T47D (cell line): ENCODE measurements around the gene ARMC3.

Experiments used
- DNase-seq, 2 experiments: peaks; one replicate each; pipeline versions ENCODE4 v3.0.0 to v3.0.0-alpha.2; 2011 to 2012; ENCODE audit warnings: low read depth in 1 of 2, low spot score in 1 of 2
- JUND ChIP-seq: IDR thresholded peaks from 2 replicates; pipeline ENCODE4 v1.6.1; 2012; ENCODE audit warnings: low read depth
- in situ Hi-C: cut with HindIII; loops from 2 replicates; pipeline ENCODE4 v1.10.0; 2016; ENCODE audit warnings: low sequenced_read_pairs, low pct_unique_long_range_greater_than_20kb

Gene ARMC3

GRCh38 chr10:23016636-23017035, 88.8 kb downstream of the ARMC3 start:
- DNase-seq: no peak
- TF ChIP-seq JUND: no peak
- in situ Hi-C loops: no loop called here

- in situ Hi-C loops: no loop called here
- no peak for DNase-seq
- TF ChIP-seq JUND: no peak
Observed at GRCh38 chr10:23019633-23020032, 91.8 kb downstream of the ARMC3 start.

GRCh38 chr10:23021430-23021829, 93.6 kb downstream of the ARMC3 start:
- no peak for TF ChIP-seq JUND

GRCh38 chr10:23024002-23024401, 96.1 kb downstream of the ARMC3 start:
- DNase-seq: no peak
- in situ Hi-C loops: no loop called here
- TF ChIP-seq JUND: no peak

More at GRCh38 chr10:23021430-23021829, 93.6 kb downstream of the ARMC3 start:
- in situ Hi-C loops: no loop called here
- DNase-seq: no peak

- no peak for DNase-seq
- no peak for TF ChIP-seq JUND
- in situ Hi-C loops: no loop called here
Observed at GRCh38 chr10:23031318-23031717, 103.5 kb downstream of the ARMC3 start.

- DNase-seq: no peak
- TF ChIP-seq JUND: no peak
- in situ Hi-C loops: no loop called here
Observed at GRCh38 chr10:23034790-23035189, 106.9 kb downstream of the ARMC3 start.

GRCh38 chr10:23035569-23035968, 107.7 kb downstream of the ARMC3 start:
- no peak for TF ChIP-seq JUND
- in situ Hi-C loops: no loop called here
- DNase-seq: peak in 1 of 2 experiments; percentile 27

GRCh38 chr10:23037152-23037551, 109.3 kb downstream of the ARMC3 start:
- DNase-seq: no peak
- in situ Hi-C loops: no loop called here
- TF ChIP-seq JUND: no peak

GRCh38 chr10:23037561-23037960, 109.7 kb downstream of the ARMC3 start:
- no peak for DNase-seq
- no peak for TF ChIP-seq JUND
- in situ Hi-C loops: no loop called here

GRCh38 chr10:23038172-23038571, 110.3 kb downstream of the ARMC3 start:
- no peak for TF ChIP-seq JUND
- no peak for DNase-seq
- in situ Hi-C loops: no loop called here

GRCh38 chr10:23040002-23040401, 112.1 kb downstream of the ARMC3 start:
- in situ Hi-C loops: no loop called here
- DNase-seq: no peak
- TF ChIP-seq JUND: no peak

- TF ChIP-seq JUND: no peak
- in situ Hi-C loops: no loop called here
- DNase-seq: no peak
Observed at GRCh38 chr10:23046027-23046426, 118.2 kb downstream of the ARMC3 start.

GRCh38 chr10:23047201-23048050, 119.6 kb downstream of the ARMC3 start:
- in situ Hi-C loops: no loop called here
- DNase-seq: no peak

GRCh38 chr10:23048191-23048590, 120.3 kb downstream of the ARMC3 start:
- in situ Hi-C loops: no loop called here
- TF ChIP-seq JUND: no peak
- DNase-seq: no peak

More at GRCh38 chr10:23047201-23048050, 119.6 kb downstream of the ARMC3 start:
- TF ChIP-seq JUND: no peak
